Neural cell (in vitro differentiated cells): Measurements from ENCODE around the gene TEX11. TPM values are rescaled to one million over a fixed set of nuclear protein-coding genes. Genes with fewer than 3 reads are reported as not detected.

Source experiments
- H2AFZ ChIP-seq: fragments of 200-600, 300-800 bp; sonication (generic), shearing (Covaris generic); 2 replicates; pipeline ENCODE4 v1.6.0; 2014; ENCODE audit warnings: low read depth, mild to moderate bottlenecking, antibody characterized with exemption, low read length, moderate library complexity
- H3F3A ChIP-seq: fragments of 200-600 bp; shearing (Covaris generic); 2 replicates; pipeline ENCODE4 v1.6.1; 2016; ENCODE audit warnings: mild to moderate bottlenecking, moderate library complexity, mixed read lengths, antibody characterized with exemption, low read length; ENCODE audit not compliant: insufficient read depth, poor library complexity, severe bottlenecking
- H3K27ac ChIP-seq: fragments of 200-600, 300-800 bp; sonication (generic), shearing (Covaris generic); 2 replicates; pipeline ENCODE4 v1.5.1; 2014; ENCODE audit warnings: mild to moderate bottlenecking, low read length, moderate library complexity
- H3K27me3 ChIP-seq: fragments of 300-800, 200-600 bp; sonication (generic), shearing (Covaris generic); 2 replicates; pipeline ENCODE4 v1.6.0; 2014; ENCODE audit warnings: mild to moderate bottlenecking, low read depth, low read length, moderate library complexity; ENCODE audit not compliant: insufficient read depth
- H3K36me3 ChIP-seq: fragments of 300-800, 200-600 bp; sonication (generic), shearing (Covaris generic); 2 replicates; pipeline ENCODE4 v1.5.1; 2014; ENCODE audit warnings: mild to moderate bottlenecking, antibody characterized with exemption, low read length, moderate library complexity; ENCODE audit not compliant: insufficient read depth
- H3K4me2 ChIP-seq: fragments of 300-800, 200-600 bp; sonication (generic), shearing (Covaris generic); 2 replicates; pipeline ENCODE4 v1.6.0; 2014; ENCODE audit warnings: mild to moderate bottlenecking, low read length
- H3K4me3 ChIP-seq: fragments of 300-800, 200-600 bp; sonication (generic), shearing (Covaris generic); 2 replicates; pipeline ENCODE4 v1.5.1; 2014; ENCODE audit warnings: mild to moderate bottlenecking, low read length, moderate library complexity
- H3K79me2 ChIP-seq: fragments of 200-600 bp; shearing (Covaris generic); replicated peaks from 2 replicates; pipeline ENCODE4 v1.6.0; 2014; ENCODE audit warnings: mild to moderate bottlenecking, low read length, moderate library complexity; ENCODE audit not compliant: insufficient read depth
- H3K9ac ChIP-seq: fragments of 300-800, 200-600 bp; sonication (generic), shearing (Covaris generic); 2 replicates; pipeline ENCODE4 v1.6.1; 2016; ENCODE audit warnings: mild to moderate bottlenecking, low read length, mixed read lengths
- H3K9me2 ChIP-seq: fragments of 200-600 bp; shearing (Covaris generic); 2 replicates; pipeline ENCODE4 v1.6.1; 2016; ENCODE audit warnings: mild to moderate bottlenecking, low read length, mixed read lengths; ENCODE audit not compliant: insufficient read depth
- H3K9me3 ChIP-seq: fragments of 200-600, 300-800 bp; sonication (generic), shearing (Covaris generic); 2 replicates; pipeline ENCODE4 v1.6.1; 2016; ENCODE audit warnings: mild to moderate bottlenecking, mixed run types, low read length, moderate library complexity, mixed read lengths
- H4K20me1 ChIP-seq: fragments of 200-600 bp; shearing (Covaris generic); 2 replicates; pipeline ENCODE4 v1.6.1; 2016; ENCODE audit warnings: mild to moderate bottlenecking, mixed run types; ENCODE audit not compliant: insufficient read depth
- EP300 ChIP-seq: fragments of 450-650 bp; conservative IDR thresholded peaks from 2 replicates; pipeline ENCODE4 v1.6.1; 2014; ENCODE audit warnings: antibody characterized with exemption, mild to moderate bottlenecking, moderate library complexity; ENCODE audit not compliant: poor library complexity, severe bottlenecking
- EZH2 ChIP-seq: fragments of 200-600, 300-800 bp; shearing (Covaris generic), sonication (generic); IDR thresholded peaks from 2 replicates; pipeline ENCODE4 v1.6.1; 2014; ENCODE audit warnings: antibody characterized with exemption, low read length, borderline replicate concordance, mild to moderate bottlenecking; ENCODE audit not compliant: insufficient read depth, poor library complexity, severe bottlenecking
- MXI1 ChIP-seq: fragments of 450-650 bp; conservative IDR thresholded peaks from 2 replicates; pipeline ENCODE4 v1.6.1; 2014; ENCODE audit warnings: antibody characterized with exemption, mild to moderate bottlenecking; ENCODE audit not compliant: poor library complexity, severe bottlenecking
- POLR2AphosphoS5 ChIP-seq: IDR thresholded peaks from 2 replicates; pipeline ENCODE4 v1.6.1; 2012
- RAD21 ChIP-seq: fragments of 450-650 bp; conservative IDR thresholded peaks from 2 replicates; pipeline ENCODE4 v1.6.1; 2014; ENCODE audit warnings: antibody characterized with exemption, mild to moderate bottlenecking, moderate library complexity
- TAF1 ChIP-seq: IDR thresholded peaks from 2 replicates; pipeline ENCODE4 v1.6.1; 2012; ENCODE audit warnings: low read depth
- polyA plus RNA-seq: library from polyadenylated mRNA; depleted of rRNA; stranded (reverse); fragments of >200 nt; gene quantifications from 2 replicates; pipeline ENCODE4 v1.2.3, GENCODE V29; 2014
- TF ChIP-seq, protein P1 (sequence below): fragments of 450-650 bp; IDR thresholded peaks from 2 replicates; pipeline ENCODE4 v1.5.1; 2014; ENCODE audit warnings: antibody characterized with exemption, mild to moderate bottlenecking, moderate library complexity; ENCODE audit not compliant: poor library complexity, severe bottlenecking
- TF ChIP-seq, protein P2 (sequence below): IDR thresholded peaks from 2 replicates; pipeline ENCODE4 v1.6.1; 2012; ENCODE audit warnings: borderline replicate concordance

Gene TEX11
- polyA plus RNA-seq, 1 donor from 2014 or later: not detected

DNA sequence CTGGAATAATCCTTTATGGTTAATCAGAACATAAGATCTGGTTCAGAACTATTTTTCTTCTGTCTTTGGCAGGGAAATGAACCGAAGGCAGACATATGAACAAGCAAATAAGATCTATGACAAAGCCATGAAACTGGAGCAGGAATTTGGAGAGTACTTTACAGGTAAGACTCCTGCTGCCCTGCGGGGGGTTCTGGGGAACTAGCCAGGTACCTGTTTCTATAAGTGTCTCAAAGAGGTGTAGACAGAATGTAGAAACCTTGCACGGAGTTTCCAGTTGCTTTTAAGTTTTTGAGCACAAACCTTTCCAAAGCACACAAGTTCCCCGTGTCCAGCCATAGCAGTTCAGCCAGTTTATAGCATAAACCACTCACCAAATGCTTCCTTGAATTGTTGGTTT lies 407.7 kb downstream of the TEX11 start:
- Histone ChIP-seq H3K9ac (no peak overlapping the region), H2AFZ (no peak overlapping the region), H3K36me3 (no peaks in the 10 kb centered on the region), H3K4me3 (no peak overlapping the region), H3K9me3 (no peaks in the 10 kb centered on the region), H4K20me1 (no peaks in the 10 kb centered on the region), H3K27me3 (no peaks in the 10 kb centered on the region), H3F3A (no peaks in the 10 kb centered on the region), H3K79me2 (no peaks in the 10 kb centered on the region), H3K9me2 (no peaks in the 10 kb centered on the region), H3K4me2 (no peak overlapping the region), H3K27ac (no peak overlapping the region)
- TF ChIP-seq, protein P1, sequence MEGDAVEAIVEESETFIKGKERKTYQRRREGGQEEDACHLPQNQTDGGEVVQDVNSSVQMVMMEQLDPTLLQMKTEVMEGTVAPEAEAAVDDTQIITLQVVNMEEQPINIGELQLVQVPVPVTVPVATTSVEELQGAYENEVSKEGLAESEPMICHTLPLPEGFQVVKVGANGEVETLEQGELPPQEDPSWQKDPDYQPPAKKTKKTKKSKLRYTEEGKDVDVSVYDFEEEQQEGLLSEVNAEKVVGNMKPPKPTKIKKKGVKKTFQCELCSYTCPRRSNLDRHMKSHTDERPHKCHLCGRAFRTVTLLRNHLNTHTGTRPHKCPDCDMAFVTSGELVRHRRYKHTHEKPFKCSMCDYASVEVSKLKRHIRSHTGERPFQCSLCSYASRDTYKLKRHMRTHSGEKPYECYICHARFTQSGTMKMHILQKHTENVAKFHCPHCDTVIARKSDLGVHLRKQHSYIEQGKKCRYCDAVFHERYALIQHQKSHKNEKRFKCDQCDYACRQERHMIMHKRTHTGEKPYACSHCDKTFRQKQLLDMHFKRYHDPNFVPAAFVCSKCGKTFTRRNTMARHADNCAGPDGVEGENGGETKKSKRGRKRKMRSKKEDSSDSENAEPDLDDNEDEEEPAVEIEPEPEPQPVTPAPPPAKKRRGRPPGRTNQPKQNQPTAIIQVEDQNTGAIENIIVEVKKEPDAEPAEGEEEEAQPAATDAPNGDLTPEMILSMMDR: no peak
- no peak for TF ChIP-seq RAD21
- TF ChIP-seq MXI1: no peak

DNA sequence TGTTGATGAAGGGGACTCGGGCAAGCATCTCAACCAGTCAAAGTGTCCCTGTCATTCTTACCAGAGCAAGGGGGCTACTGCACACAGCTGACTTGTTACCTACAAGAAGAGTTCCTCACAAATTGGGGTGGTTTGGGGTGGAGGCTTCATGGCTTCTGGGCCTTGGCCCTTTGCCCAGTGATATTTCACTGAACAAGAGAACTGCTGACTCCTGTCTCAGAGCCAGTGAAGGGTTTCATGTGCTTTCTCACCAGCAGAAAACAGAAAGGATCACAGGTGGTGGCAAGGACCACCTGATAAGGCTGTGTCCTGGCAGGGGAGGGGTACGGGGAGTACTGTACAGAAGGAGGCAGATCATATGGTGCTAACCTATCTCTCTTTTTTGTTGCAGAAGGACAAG lies 410.4 kb downstream of the TEX11 start:
- Histone ChIP-seq H3K79me2 (no peaks in the 10 kb centered on the region), H4K20me1 (no peaks in the 10 kb centered on the region), H3K9me2 (no peaks in the 10 kb centered on the region), H3K27me3 (no peaks in the 10 kb centered on the region), H3K36me3 (no peaks in the 10 kb centered on the region), H3K27ac (no peak overlapping the region), H3K4me2 (no peak overlapping the region), H3F3A (no peaks in the 10 kb centered on the region), H3K4me3 (no peak overlapping the region), H2AFZ (no peak overlapping the region), H3K9ac (no peak overlapping the region), H3K9me3 (no peaks in the 10 kb centered on the region)
- TF ChIP-seq TAF1 (no peak), MXI1 (no peak), RAD21 (no peak), EZH2 (no peak), POLR2AphosphoS5 (no peak), EP300 (no peak)
- TF ChIP-seq, protein P2, sequence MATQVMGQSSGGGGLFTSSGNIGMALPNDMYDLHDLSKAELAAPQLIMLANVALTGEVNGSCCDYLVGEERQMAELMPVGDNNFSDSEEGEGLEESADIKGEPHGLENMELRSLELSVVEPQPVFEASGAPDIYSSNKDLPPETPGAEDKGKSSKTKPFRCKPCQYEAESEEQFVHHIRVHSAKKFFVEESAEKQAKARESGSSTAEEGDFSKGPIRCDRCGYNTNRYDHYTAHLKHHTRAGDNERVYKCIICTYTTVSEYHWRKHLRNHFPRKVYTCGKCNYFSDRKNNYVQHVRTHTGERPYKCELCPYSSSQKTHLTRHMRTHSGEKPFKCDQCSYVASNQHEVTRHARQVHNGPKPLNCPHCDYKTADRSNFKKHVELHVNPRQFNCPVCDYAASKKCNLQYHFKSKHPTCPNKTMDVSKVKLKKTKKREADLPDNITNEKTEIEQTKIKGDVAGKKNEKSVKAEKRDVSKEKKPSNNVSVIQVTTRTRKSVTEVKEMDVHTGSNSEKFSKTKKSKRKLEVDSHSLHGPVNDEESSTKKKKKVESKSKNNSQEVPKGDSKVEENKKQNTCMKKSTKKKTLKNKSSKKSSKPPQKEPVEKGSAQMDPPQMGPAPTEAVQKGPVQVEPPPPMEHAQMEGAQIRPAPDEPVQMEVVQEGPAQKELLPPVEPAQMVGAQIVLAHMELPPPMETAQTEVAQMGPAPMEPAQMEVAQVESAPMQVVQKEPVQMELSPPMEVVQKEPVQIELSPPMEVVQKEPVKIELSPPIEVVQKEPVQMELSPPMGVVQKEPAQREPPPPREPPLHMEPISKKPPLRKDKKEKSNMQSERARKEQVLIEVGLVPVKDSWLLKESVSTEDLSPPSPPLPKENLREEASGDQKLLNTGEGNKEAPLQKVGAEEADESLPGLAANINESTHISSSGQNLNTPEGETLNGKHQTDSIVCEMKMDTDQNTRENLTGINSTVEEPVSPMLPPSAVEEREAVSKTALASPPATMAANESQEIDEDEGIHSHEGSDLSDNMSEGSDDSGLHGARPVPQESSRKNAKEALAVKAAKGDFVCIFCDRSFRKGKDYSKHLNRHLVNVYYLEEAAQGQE: no peak
- TF ChIP-seq, protein P1: no peak
